ENCODE measurements around the gene MRTFB. TPM values are rescaled to one million over a fixed set of nuclear protein-coding genes. Genes with fewer than 3 reads are reported as not detected.

Gene MRTFB
- total RNA-seq, 8 experiments from 2014 or later: 4.2 to 32.2 (median 13.6) TPM

DNA sequence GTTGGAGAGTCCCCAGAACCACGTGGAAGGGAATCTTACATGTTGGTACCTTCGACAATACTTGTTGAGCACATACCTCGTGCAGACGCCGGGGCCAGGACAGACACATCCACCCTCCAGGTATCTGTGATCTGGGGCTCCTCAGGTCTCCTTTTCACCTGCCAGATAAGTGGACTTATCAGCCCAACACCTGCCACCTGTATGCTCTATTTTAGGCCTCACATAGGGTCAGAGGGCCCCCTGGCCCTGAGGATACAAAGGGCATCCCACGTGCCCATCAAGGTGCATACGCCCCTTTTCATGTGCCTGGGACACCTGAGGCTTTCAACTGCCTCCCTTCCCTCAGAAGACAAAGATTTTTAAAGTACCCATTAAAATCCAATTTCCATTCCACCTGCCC, 212.7 kb downstream of the MRTFB start:
- ATAC-seq (replicated peaks in 6 of 8): no peak
- in situ Hi-C loops (cut with MboI; ENCODE audit: low pct_unique_long_range_greater_than_20kb in 2 of 9, low sequenced_read_pairs in 9 of 9, unreplicated experiment in 9 of 9): loop anchor here in 2 of 9 experiments (25.0 kb wide), 2 partner anchors 254 to 346 kb away; no protein-coding TSS in a partner anchor
- Histone ChIP-seq H3K4me3 (no peak overlapping the region), H3K4me1 (replicated peaks in 1 of 2) (peaks cover 3 to 4% of the 10 kb centered on the region in 2 donors), H3K27ac (no peak overlapping the region)
- WGBS, 10 experiments: 20 to 96% (median 80%) methylated on average over 1 to 5 of the region's 7 CpGs; no CpG with 5 or more reads in 3 of the 10 experiments

DNA sequence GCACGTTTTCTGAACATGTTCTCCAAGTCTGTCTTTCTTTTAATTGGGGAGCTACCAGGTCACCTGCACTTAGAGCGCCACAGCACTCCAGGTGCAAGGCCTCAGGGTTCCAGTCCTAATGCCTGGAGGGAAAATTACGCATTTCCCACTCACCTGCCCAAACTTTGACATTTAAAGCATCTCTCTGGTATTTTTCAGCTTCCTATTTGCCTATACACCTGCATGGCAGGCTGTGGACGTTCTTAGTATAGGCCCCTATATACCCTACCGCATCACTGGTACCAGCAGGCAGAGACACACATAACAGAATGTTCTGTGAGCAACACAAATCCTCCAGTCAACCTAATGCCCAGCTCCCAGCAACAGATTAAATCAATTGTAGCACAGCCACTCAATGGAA, 213.3 kb downstream of the MRTFB start:
- 17 to 92% (median 68%) methylated on average over 1 to 4 of the region's 5 CpGs; no CpG with 5 or more reads in 3 of the 10 experiments for WGBS, 10 experiments
- ATAC-seq (replicated peaks in 6 of 8): no peak
- in situ Hi-C loops (cut with MboI; ENCODE audit: low pct_unique_long_range_greater_than_20kb in 2 of 9, low sequenced_read_pairs in 9 of 9, unreplicated experiment in 9 of 9): loop anchor here in 2 of 9 experiments (25.0 kb wide), 2 partner anchors 253 to 347 kb away; no protein-coding TSS in a partner anchor
- Histone ChIP-seq H3K4me1 (replicated peaks in 1 of 2) (peaks cover 3 to 4% of the 10 kb centered on the region in 2 donors), H3K4me3 (peak overlapping the region; percentile 60 to 90 (median 71)), H3K27ac (no peak overlapping the region)

DNA sequence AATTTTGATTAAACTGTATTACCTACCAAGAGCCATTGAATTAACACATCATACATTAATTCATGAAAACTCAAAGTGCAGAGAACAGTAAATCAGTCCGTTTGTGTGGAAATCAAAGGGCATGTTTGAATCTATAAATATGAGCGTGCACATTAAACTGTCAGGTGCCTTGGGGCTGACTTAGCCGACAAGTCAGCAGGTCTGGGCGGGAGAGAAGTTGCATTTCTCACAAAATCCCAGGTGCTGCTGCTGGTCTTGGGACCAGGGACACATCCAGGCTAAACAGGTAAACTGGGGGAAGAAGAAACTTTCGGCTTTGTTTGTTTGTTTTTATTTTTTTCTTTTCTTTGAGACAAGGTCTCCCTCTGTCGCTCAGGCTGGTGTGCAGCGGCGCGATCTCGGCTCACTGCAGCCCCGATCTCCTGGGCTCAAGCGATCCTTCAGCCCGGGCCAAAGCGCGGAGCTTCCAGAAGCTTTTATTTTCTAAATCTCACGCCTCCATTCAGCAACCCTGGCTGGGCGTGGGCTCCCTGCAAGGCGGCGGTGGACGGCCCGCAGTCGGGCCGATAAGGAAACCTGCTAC, 213.9 kb downstream of the MRTFB start:
- Histone ChIP-seq H3K4me3 (peak overlapping the region; percentile 60 to 90 (median 71)), H3K27ac (peak overlapping the region; percentile 40 to 76), H3K4me1 (replicated peaks in 1 of 2) (peaks cover 2 to 4% of the 10 kb centered on the region in 2 donors)
- in situ Hi-C loops (cut with MboI; ENCODE audit: low pct_unique_long_range_greater_than_20kb in 2 of 9, low sequenced_read_pairs in 9 of 9, unreplicated experiment in 9 of 9): loop anchor here in 2 of 9 experiments (25.0 kb wide), 2 partner anchors 252 to 348 kb away; no protein-coding TSS in a partner anchor
- ATAC-seq (replicated peaks in 6 of 8): peak; percentile 41 to 53 (median 47)
- WGBS, 10 experiments: 0 to 2% (median 0%) methylated on average over 1 to 15 of the region's 23 CpGs; no CpG with 5 or more reads in 1 of the 10 experiments

DNA sequence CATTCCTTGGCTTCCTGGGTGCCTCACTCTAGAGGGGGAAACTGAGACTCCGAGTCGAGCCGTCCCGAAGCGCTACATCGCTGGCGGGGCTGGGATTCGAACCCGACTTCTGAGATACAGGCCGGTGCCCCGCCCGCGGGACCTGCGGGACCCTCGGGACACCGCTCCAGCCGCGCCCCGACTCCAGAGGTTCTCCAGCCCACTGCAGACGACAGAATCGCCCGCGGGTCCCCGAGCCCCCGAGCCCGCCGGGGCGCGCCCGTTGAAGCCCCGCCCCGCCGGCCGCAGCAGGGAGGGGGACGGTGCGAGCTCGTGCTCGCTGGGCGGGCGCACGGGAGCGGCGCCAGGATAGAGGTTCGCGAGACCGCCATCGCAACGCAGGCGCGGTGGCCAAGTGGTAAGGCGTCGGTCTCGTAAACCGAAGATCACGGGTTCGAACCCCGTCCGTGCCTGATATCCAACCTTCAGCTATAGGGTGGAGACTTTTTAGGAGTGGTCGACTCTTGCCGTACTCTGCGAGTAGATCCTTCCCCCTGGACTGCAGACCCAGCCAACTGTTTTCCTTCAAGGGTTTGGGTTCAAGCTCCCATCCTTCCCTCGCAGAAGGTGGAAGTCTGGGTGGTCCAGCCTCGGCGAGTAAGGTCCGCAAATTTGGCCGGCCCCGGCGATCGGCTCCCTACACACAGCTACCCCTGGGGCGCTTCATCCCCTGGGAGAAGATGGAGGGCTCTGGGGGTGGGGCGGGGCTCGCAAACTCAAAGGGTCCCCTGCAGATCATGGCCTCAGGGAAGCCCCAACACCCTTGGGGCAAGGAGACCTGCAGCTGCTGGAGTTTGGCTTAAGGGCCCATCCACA, 214.6 kb downstream of the MRTFB start:
- ATAC-seq (replicated peaks in 6 of 8): peak; percentile 83 to 94 (median 88)
- in situ Hi-C loops (cut with MboI; ENCODE audit: low pct_unique_long_range_greater_than_20kb in 2 of 9, low sequenced_read_pairs in 9 of 9, unreplicated experiment in 9 of 9): loop anchor here in 2 of 9 experiments (25.0 kb wide), 2 partner anchors 252 to 348 kb away; no protein-coding TSS in a partner anchor
- Histone ChIP-seq H3K4me3 (peak overlapping the region; percentile 60 to 90 (median 71)), H3K27ac (peak overlapping the region; percentile 40 to 76), H3K4me1 (replicated peaks in 1 of 2) (peaks cover 0 to 4% of the 10 kb centered on the region in 2 donors)
- WGBS, 10 experiments: 2% methylated on average over 7 of the region's 72 CpGs; no CpG with 5 or more reads in 8 of the 10 experiments

DNA sequence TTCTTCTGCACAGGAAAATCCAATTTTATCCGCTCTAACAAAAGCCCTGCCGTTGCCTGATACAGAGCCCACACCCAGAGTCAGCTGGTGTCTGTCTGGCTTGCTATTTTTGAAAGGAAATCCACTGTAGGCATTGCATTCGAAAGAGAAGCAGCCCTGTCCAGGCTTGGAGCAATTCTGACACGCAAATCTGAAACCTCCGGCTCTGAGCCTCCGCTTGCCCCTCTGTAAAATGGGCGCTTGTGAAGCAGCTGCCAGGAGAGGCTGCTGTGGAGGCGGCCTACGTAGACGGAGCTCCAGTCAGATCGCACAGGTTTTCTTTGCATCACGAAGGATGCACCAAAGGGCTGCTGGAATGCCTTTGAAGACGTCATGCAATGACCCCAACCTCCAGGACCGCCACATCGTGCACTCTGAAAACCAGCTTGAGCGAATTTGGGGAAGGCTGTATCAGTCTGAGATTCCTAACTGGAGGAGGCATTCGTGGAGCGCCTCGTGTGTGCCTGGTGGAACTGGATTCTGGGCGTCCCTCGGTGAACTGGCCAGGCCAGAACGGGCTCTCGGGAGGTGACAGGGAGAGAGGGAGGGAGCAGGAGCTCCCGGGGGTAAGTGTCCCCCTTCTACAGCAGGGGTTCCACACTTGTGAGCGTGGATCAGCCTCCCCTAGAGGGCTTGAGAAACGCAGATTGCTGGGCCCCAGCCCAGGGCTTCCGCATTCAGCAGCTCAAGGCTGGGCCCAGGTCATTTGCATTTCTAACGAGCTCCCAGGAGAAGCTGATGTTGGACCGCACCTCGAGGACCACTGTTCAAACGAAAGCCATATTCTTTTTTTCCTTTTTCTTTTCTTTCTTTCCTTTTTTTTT, 215.5 kb downstream of the MRTFB start:
- in situ Hi-C loops (cut with MboI; ENCODE audit: low pct_unique_long_range_greater_than_20kb in 2 of 9, low sequenced_read_pairs in 9 of 9, unreplicated experiment in 9 of 9): loop anchor here in 2 of 9 experiments (25.0 kb wide), 2 partner anchors 251 to 349 kb away; no protein-coding TSS in a partner anchor

DNA sequence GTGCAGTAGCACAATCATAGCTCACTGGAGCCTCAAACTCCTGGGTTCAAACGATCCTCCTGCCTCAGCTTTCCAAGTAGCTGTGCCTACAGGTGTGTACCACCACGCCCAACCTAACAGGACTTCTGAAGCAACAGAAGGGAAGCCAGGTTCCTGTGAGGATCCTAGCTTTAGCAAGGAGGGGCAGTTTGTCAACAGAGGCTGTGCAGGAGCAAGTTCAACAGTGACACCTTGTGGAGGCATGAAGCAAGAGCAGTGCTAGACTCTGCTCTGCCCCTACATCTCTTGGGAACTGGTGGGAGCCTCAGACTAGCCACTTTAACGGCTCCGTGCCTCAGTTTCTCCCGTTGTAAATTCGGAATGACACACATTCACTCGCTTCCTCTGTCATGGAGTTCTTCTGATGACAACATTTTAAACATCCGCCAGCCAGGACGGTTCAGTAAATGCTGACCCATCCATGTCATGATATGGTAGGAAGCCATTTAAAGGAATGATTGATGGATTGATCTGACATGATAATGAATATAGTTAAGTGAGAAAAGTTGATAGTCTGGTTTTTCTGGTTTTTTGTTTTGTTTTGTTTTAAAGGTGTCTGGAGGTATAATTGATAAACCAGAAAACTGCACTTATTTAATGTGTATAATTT, 218.7 kb downstream of the MRTFB start:
- H3K4me1 ChIP-seq (replicated peaks in 1 of 2): no peaks in the 10 kb centered on the region
- H3K4me3 ChIP-seq: no peak overlapping the region
- WGBS, 10 experiments: 6 to 90% (median 61%) methylated on average over 2 to 7 of the region's 9 CpGs; no CpG with 5 or more reads in 2 of the 10 experiments
- H3K27ac ChIP-seq: no peak overlapping the region
- in situ Hi-C loops (cut with MboI; ENCODE audit: low pct_unique_long_range_greater_than_20kb in 2 of 9, low sequenced_read_pairs in 9 of 9, unreplicated experiment in 9 of 9): loop anchor here in 2 of 9 experiments (25.0 kb wide), 2 partner anchors 247 to 353 kb away; no protein-coding TSS in a partner anchor
- ATAC-seq (replicated peaks in 6 of 8): no peak

More for the DNA sequence above, 215.5 kb downstream of the MRTFB start:
- WGBS, 10 experiments: 18 to 55% (median 35%) methylated on average over 7 to 15 of the region's 31 CpGs
- ATAC-seq (replicated peaks in 6 of 8): peak in 3 of 8 experiments; percentile 47 to 56 (median 47)
- H3K27ac ChIP-seq: no peak overlapping the region
- H3K4me1 ChIP-seq (replicated peaks in 1 of 2): peaks cover 0 to 4% of the 10 kb centered on the region in 2 donors
- peak overlapping the region; percentile 60 to 90 (median 71) for H3K4me3 ChIP-seq

DNA sequence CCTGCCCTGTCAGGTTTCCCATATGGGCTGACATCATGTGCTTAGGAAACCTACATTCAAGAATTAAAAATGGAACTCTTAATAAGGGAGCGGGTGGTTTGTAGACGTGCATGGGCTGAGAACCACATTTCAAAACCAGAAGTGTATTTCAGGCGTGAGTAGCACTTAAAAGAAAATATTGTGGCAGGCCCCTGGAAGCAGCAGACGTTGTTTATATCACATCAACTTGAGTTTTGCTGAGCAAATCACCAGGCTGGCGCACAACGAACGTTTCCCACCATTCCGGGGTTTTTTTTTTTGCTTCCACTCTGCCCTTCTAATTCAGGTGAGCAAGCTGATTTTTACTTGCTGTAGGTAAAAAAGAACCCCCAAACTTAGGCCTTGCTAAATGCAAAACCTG, 220.2 kb downstream of the MRTFB start:
- no peaks in the 10 kb centered on the region for H3K4me1 ChIP-seq (replicated peaks in 1 of 2)
- H3K4me3 ChIP-seq: no peak overlapping the region
- in situ Hi-C loops (cut with MboI; ENCODE audit: low pct_unique_long_range_greater_than_20kb in 2 of 9, low sequenced_read_pairs in 9 of 9, unreplicated experiment in 9 of 9): loop anchor here in 2 of 9 experiments (25.0 kb wide), 2 partner anchors 246 to 354 kb away; no protein-coding TSS in a partner anchor
- WGBS, 10 experiments: 60 to 87% (median 69%) methylated on average over 1 to 6 of the region's 8 CpGs
- no peak overlapping the region for H3K27ac ChIP-seq
- no peak for ATAC-seq (replicated peaks in 6 of 8)

DNA sequence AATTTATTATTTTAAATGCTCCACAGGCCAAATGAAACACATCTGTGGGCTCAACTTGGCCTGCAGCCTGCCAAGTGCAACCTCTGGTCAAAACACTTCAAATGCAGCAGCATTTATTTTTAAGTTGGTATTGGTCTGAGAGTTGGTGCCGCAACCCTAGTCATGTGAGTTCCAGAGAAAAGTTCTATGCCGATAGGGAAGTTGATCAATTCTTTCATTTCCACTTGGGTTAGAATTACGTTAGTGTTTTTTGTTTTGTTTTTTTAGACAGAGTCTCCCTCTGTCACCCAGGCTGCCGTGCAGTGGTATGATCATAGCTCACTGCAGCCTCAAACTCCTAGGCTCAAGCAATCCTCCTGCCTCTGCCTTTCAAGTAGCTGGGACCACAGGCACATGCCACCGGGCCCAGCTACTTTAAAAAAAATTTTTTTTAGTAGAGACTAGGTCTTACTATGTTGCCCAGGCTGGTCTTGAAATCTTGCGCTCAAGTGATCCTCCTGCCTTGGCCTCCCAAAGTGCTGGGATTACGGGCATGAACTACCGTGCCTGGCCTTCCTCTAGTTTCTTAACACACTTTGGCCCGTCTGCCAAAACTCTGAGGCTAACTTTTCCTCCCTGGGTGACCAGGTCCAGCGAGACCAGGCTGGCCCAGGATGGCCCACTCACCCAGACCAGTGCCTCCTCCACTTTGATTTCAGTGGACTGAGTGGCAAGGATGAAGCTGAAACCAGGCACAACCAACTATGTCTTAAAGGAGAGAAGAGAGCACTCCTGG, 221.1 kb downstream of the MRTFB start:
- no peak overlapping the region for H3K4me3 ChIP-seq
- in situ Hi-C loops (cut with MboI; ENCODE audit: low pct_unique_long_range_greater_than_20kb in 2 of 9, low sequenced_read_pairs in 9 of 9, unreplicated experiment in 9 of 9): loop anchor here in 2 of 9 experiments (25.0 kb wide), 2 partner anchors 245 to 355 kb away; no protein-coding TSS in a partner anchor
- no peak overlapping the region for H3K27ac ChIP-seq
- ATAC-seq (replicated peaks in 6 of 8): no peak
- H3K4me1 ChIP-seq (replicated peaks in 1 of 2): no peaks in the 10 kb centered on the region
- WGBS, 10 experiments: 14 to 90% (median 71%) methylated on average over 1 to 10 of the region's 10 CpGs

DNA sequence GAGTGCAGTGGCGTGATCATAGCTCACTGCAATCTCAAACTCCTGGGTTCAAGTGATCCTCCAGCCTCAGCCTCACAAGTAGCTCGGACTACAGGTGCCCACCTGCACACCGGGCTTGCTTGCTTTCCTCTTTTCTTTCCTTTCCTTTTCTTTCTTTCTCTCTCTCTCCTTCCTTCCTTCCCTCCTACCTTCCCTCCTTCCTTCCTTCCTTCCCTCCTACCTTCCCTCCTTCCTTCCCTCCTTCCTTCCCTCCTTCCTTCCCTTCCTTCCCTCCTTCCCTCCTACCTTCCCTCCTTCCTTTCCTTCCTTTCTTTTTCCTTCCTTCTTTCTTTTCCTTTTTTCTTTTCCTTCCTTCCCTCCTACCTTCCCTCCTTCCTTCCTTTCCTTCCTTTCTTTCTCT, 225.5 kb downstream of the MRTFB start:
- WGBS, 10 experiments: 74 to 100% (median 98%) methylated on average over 1 to 3 of the region's 3 CpGs; no CpG with 5 or more reads in 4 of the 10 experiments
- in situ Hi-C loops (cut with MboI; ENCODE audit: low pct_unique_long_range_greater_than_20kb in 2 of 9, low sequenced_read_pairs in 9 of 9, unreplicated experiment in 9 of 9): loop anchor here in 2 of 9 experiments (25.0 kb wide), 2 partner anchors 241 to 359 kb away; no protein-coding TSS in a partner anchor
- H3K4me3 ChIP-seq: no peak overlapping the region
- no peak overlapping the region for H3K27ac ChIP-seq
- ATAC-seq (replicated peaks in 6 of 8): no peak
- peaks cover 0 to 2% of the 10 kb centered on the region in 2 donors for H3K4me1 ChIP-seq (replicated peaks in 1 of 2)

DNA sequence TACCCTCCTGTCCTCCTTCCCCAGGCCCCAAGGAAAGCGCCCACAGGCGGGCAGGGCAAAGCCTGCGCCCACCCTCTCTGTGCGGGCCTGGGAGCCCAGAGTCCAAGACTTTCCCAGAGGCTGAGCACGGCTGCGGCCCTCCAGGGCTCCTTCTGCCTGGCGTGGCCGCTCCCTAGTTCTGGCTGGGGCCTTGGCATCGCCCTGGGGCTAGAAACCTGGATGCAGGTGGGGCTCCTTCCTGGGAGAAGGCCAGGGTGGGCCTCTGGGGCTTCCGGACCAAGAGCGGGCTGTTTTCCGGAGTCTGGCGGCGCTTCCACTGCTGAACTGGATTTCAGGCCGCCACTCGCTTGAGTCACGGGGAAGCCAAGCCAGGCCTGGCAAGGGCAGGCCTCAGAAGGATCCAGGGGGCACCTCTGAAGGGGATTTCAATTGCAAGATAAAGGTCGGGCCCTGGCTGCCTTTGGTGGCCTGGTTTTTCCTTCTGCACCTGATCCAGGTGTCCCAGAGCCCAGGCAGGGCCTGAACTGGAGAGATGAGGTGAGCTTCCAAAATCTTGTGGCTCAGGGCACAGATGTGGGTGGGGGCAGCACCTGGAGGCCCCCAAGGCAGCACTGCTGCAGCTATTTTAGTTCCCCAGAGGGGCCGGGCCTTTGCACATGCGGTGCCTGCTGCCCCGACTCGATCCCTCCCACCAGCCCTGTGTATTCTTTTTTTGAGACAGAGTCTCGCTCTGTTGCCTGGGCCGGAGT, 227.4 kb downstream of the MRTFB start:
- Histone ChIP-seq H3K4me1 (replicated peaks in 1 of 2) (peaks cover 0 to 5% of the 10 kb centered on the region in 2 donors), H3K4me3 (no peak overlapping the region), H3K27ac (no peak overlapping the region)
- 48 to 100% (median 88%) methylated on average over 1 to 7 of the region's 24 CpGs; no CpG with 5 or more reads in 2 of the 10 experiments for WGBS, 10 experiments
- ATAC-seq (replicated peaks in 6 of 8): no peak
- in situ Hi-C loops (cut with MboI; ENCODE audit: low pct_unique_long_range_greater_than_20kb in 2 of 9, low sequenced_read_pairs in 9 of 9, unreplicated experiment in 9 of 9): loop anchor here in 2 of 9 experiments (25.0 kb wide), 2 partner anchors 239 to 361 kb away; no protein-coding TSS in a partner anchor
